T-helper 1 cell treated with Interleukin-12 subunit alpha and Interleukin-12 subunit beta and Interleukin-4 antibody, amounts not matched to agents 30 μg/mL and 1 μg/mL, for 36 hours (primary cell): ENCODE data around the gene IGF2BP2.

Experiments
- H3K27ac Mint-ChIP-seq: one replicate; pipeline ENCODE4 v1.8.0; 2021; ENCODE audit warnings: mild to moderate bottlenecking, mixed read lengths
- H3K27me3 Mint-ChIP-seq: one replicate; pipeline ENCODE4 v1.8.0; 2021; ENCODE audit warnings: low read depth, mixed read lengths
- H3K36me3 Mint-ChIP-seq: one replicate; pipeline ENCODE4 v1.8.0; 2021; ENCODE audit warnings: low read depth, mixed read lengths
- H3K4me1 Mint-ChIP-seq: one replicate; pipeline ENCODE4 v1.8.0; 2021; ENCODE audit warnings: low read depth, mixed read lengths
- H3K4me3 Mint-ChIP-seq: one replicate; pipeline ENCODE4 v1.8.0; 2021; ENCODE audit warnings: mild to moderate bottlenecking, moderate library complexity, mixed read lengths
- H3K9me3 Mint-ChIP-seq: one replicate; pipeline ENCODE4 v1.8.0; 2021; ENCODE audit warnings: mixed read lengths

IGF2BP2 gene

GRCh38 chr3:185605566-185605965, 219.3 kb downstream of the IGF2BP2 start:
- H3K4me1 Mint-ChIP-seq, result no peaks in the 10 kb centered on the region
- H3K27ac Mint-ChIP-seq, result no peak overlapping the region
- peaks cover 38% of the 10 kb centered on the region for H3K36me3 Mint-ChIP-seq
- no peaks in the 10 kb centered on the region for H3K9me3 Mint-ChIP-seq
- no peak overlapping the region for H3K4me3 Mint-ChIP-seq
- no peaks in the 10 kb centered on the region for H3K27me3 Mint-ChIP-seq

GRCh38 chr3:185595526-185595925, 229.3 kb downstream of the IGF2BP2 start:
- no peak overlapping the region for H3K27ac Mint-ChIP-seq
- no peak overlapping the region for H3K4me3 Mint-ChIP-seq
- H3K9me3 Mint-ChIP-seq, result no peaks in the 10 kb centered on the region

GRCh38 chr3:185594073-185594472, 230.8 kb downstream of the IGF2BP2 start:
- no peak overlapping the region for H3K27ac Mint-ChIP-seq
- no peak overlapping the region for H3K4me3 Mint-ChIP-seq
- H3K9me3 Mint-ChIP-seq, result no peaks in the 10 kb centered on the region
- no peaks in the 10 kb centered on the region for H3K27me3 Mint-ChIP-seq
- H3K4me1 Mint-ChIP-seq, result peaks cover 2% of the 10 kb centered on the region
- peaks cover 12% of the 10 kb centered on the region for H3K36me3 Mint-ChIP-seq

More at GRCh38 chr3:185595526-185595925, 229.3 kb downstream of the IGF2BP2 start:
- peaks cover 16% of the 10 kb centered on the region for H3K36me3 Mint-ChIP-seq
- H3K4me1 Mint-ChIP-seq, result peaks cover 2% of the 10 kb centered on the region
- no peaks in the 10 kb centered on the region for H3K27me3 Mint-ChIP-seq
